Glutamatergic neuron (in vitro differentiated cells): Measurements from ENCODE around the gene PCSK4. TPM values are rescaled to one million over a fixed set of nuclear protein-coding genes. Genes with fewer than 3 reads are reported as not detected.
"Not testable (repeated sequence)": the region's sequence is repeated elsewhere in the genome, so short reads cannot be mapped to it uniquely, and the experiment has no call there.

Experiments used
- DNase-seq: peaks from one replicate; pipeline ENCODE4 v3.0.0; 2022
- H3K27ac Mint-ChIP-seq: one replicate; pipeline ENCODE4 v1.8.0; 2020; ENCODE audit warnings: mild to moderate bottlenecking, mixed read lengths, inconsistent platforms; ENCODE audit not compliant: unreplicated experiment
- H3K27me3 Mint-ChIP-seq: one replicate; pipeline ENCODE4 v1.8.0; 2020; ENCODE audit warnings: mild to moderate bottlenecking, moderate library complexity, mixed read lengths, inconsistent platforms; ENCODE audit not compliant: unreplicated experiment
- H3K36me3 Mint-ChIP-seq: one replicate; pipeline ENCODE4 v1.8.0; 2020; ENCODE audit warnings: mild to moderate bottlenecking, mixed read lengths, inconsistent platforms; ENCODE audit not compliant: unreplicated experiment
- H3K4me1 Mint-ChIP-seq: one replicate; pipeline ENCODE4 v1.8.0; 2020; ENCODE audit warnings: mild to moderate bottlenecking, low read depth, mixed read lengths, inconsistent platforms; ENCODE audit not compliant: unreplicated experiment
- H3K4me3 Mint-ChIP-seq: one replicate; pipeline ENCODE4 v1.8.0; 2020; ENCODE audit warnings: mild to moderate bottlenecking, mixed read lengths, inconsistent platforms; ENCODE audit not compliant: unreplicated experiment
- H3K9me3 Mint-ChIP-seq: one replicate; pipeline ENCODE4 v1.8.0; 2020; ENCODE audit warnings: mild to moderate bottlenecking, moderate library complexity, mixed read lengths, inconsistent platforms; ENCODE audit not compliant: unreplicated experiment
- CTCF ChIP-seq: fragments of 200-600 bp; sonication (generic); IDR thresholded peaks from one replicate; pipeline ENCODE4 v1.5.0; 2021; ENCODE audit not compliant: partially characterized antibody, unreplicated experiment
- long read RNA-seq: library from polyadenylated mRNA; unstranded; transcript quantifications from one replicate; pipeline ENCODE4 v2.0.0, GENCODE V29; 2020; ENCODE audit not compliant: unreplicated experiment
- total RNA-seq: library from RNA; stranded (reverse); fragmentation: NEBNext Ultra II Directional; extraction: Animal tissue kit (Norgen Biotek cat#: 25700); gene quantifications from one replicate; pipeline ENCODE4 v1.2.1, GENCODE V29; 2021; ENCODE audit not compliant: unreplicated experiment

PCSK4 gene
- 21.2 TPM for total RNA-seq
- long read RNA-seq, partial matches to known transcripts, result 0 of 2 reads
- long read RNA-seq, other reads (novel, unspliced or antisense), result 1 of 2 reads

GRCh38 chr19:1490311-1491113 lies at the start of gene PCSK4:
TSS of gene PCSK4 (minus strand) at chr19:1490350. CDS start at chr19:1490346, 4 bp downstream.
- peak within 1 kb of the TSS; percentile 95 for H3K4me3 Mint-ChIP-seq
- peaks cover 10% of the 10 kb centered on the region for H3K4me1 Mint-ChIP-seq
- TF ChIP-seq CTCF, result no peak
- H3K36me3 Mint-ChIP-seq, result no peaks in the 10 kb centered on the region
- H3K27ac Mint-ChIP-seq, result peak within 1 kb of the TSS; percentile 97
- peaks cover 5% of the 10 kb centered on the region for H3K9me3 Mint-ChIP-seq
- peaks cover 8% of the 10 kb centered on the region for H3K27me3 Mint-ChIP-seq
- peak; percentile 98 for DNase-seq

- not testable (repeated sequence) for DNase-seq, H3K9me3 Mint-ChIP-seq, H3K4me3 Mint-ChIP-seq, H3K27ac Mint-ChIP-seq, H3K27me3 Mint-ChIP-seq, H3K4me1 Mint-ChIP-seq, H3K36me3 Mint-ChIP-seq
Observed at GRCh38 chr19:1539749-1540148, 49.6 kb upstream of the PCSK4 start.

GRCh38 chr19:1538978-1539377 lies 48.8 kb upstream of the PCSK4 start:
- H3K9me3 Mint-ChIP-seq, result no peaks in the 10 kb centered on the region
- H3K4me1 Mint-ChIP-seq, result peaks cover 2% of the 10 kb centered on the region
- no peak for TF ChIP-seq CTCF
- no peaks in the 10 kb centered on the region for H3K36me3 Mint-ChIP-seq
- no peak overlapping the region for H3K4me3 Mint-ChIP-seq
- H3K27ac Mint-ChIP-seq, result no peak overlapping the region
- peaks cover 2% of the 10 kb centered on the region for H3K27me3 Mint-ChIP-seq
- DNase-seq, result no peak

GRCh38 chr19:1535699-1536098 lies 45.5 kb upstream of the PCSK4 start:
- H3K9me3 Mint-ChIP-seq, H3K27me3 Mint-ChIP-seq, H3K36me3 Mint-ChIP-seq, H3K27ac Mint-ChIP-seq, DNase-seq, H3K4me3 Mint-ChIP-seq, H3K4me1 Mint-ChIP-seq: not testable (repeated sequence)

GRCh38 chr19:1534972-1535371 lies 44.8 kb upstream of the PCSK4 start:
- H3K36me3 Mint-ChIP-seq, result no peaks in the 10 kb centered on the region
- peaks cover 5% of the 10 kb centered on the region for H3K27me3 Mint-ChIP-seq
- H3K9me3 Mint-ChIP-seq, result peaks cover 5% of the 10 kb centered on the region
- TF ChIP-seq CTCF, result no peak
- no peak overlapping the region for H3K27ac Mint-ChIP-seq
- no peaks in the 10 kb centered on the region for H3K4me1 Mint-ChIP-seq
- H3K4me3 Mint-ChIP-seq, result no peak overlapping the region
- DNase-seq, result no peak

- H3K36me3 Mint-ChIP-seq, result no peaks in the 10 kb centered on the region
- TF ChIP-seq CTCF, result no peak
- no peak overlapping the region for H3K4me3 Mint-ChIP-seq
- peaks cover 6% of the 10 kb centered on the region for H3K9me3 Mint-ChIP-seq
- H3K27ac Mint-ChIP-seq, result no peak overlapping the region
- no peaks in the 10 kb centered on the region for H3K4me1 Mint-ChIP-seq
- no peak for DNase-seq
- peaks cover 4% of the 10 kb centered on the region for H3K27me3 Mint-ChIP-seq
Observed at GRCh38 chr19:1533510-1534150, 43.5 kb upstream of the PCSK4 start.
